ENCODE data around the gene GTF3A. TPM values are rescaled to one million over a fixed set of nuclear protein-coding genes. Genes with fewer than 3 reads are reported as not detected.

The GTF3A gene
- total RNA-seq, 4 donors from 2014 or later, result 43.1 to 195 (median 60.0) TPM

- WGBS, 2 donors (ENCODE audit: low coverage in 1 of 2), result 36 to 38% methylated on average over 8 to 14 of the region's 14 CpGs
- DNase-seq, result peak; percentile 88
- in situ Hi-C loops (cut with MboI; ENCODE audit: low pct_ligation_motif_present in 1 of 4, low pct_unique_long_range_greater_than_20kb in 1 of 4, low sequenced_read_pairs in 3 of 4), result loop anchor here (5.0 to 25.0 kb wide), 6 partner anchors 155 to 605 kb away; partner anchors contain the start of gene URAD (in 3 of the 4)
- no peaks in the 10 kb centered on the region for H3K36me3 ChIP-seq
- TF ChIP-seq EP300 (IDR thresholded peaks at IDR 0.05; ENCODE audit: low read depth), result no peak
- peak; percentile 46 to 80 (median 70) for TF ChIP-seq CTCF (IDR thresholded peaks at IDR 0.05)
- TF ChIP-seq POLR2AphosphoS5 (IDR thresholded peaks at IDR 0.05), result no peak
- TF ChIP-seq POLR2A (IDR thresholded peaks at IDR 0.05), result no peak
- no peak overlapping the region for H3K27ac ChIP-seq
- no peak overlapping the region for H3K4me3 ChIP-seq
- H3K27me3 ChIP-seq, result peaks cover 7% of the 10 kb centered on the region
- H3K9me3 ChIP-seq, result no peaks in the 10 kb centered on the region
- intact Hi-C loops (cut with DNase I; ENCODE audit: low total_unique reads), result loop anchor here (10.0 kb wide), 1 partner anchor 155 kb away; no protein-coding TSS in a partner anchor
- peaks cover 0 to 10% (median 0%) of the 10 kb centered on the region in 4 donors for H3K4me1 ChIP-seq
These were observed 44.5 kb upstream of the GTF3A start for GRCh38 chr13:27379694-27380641.

- no peak for DNase-seq
- intact Hi-C loops (cut with DNase I; ENCODE audit: low total_unique reads) (no loop called here), in situ Hi-C loops (cut with MboI; ENCODE audit: low pct_ligation_motif_present in 1 of 4, low pct_unique_long_range_greater_than_20kb in 1 of 4, low sequenced_read_pairs in 3 of 4) (loop anchor here in 2 of 4 donors (10.0 to 25.0 kb wide), 3 partner anchors 156 to 443 kb away; no protein-coding TSS in a partner anchor)
- TF ChIP-seq POLR2AphosphoS5 (IDR thresholded peaks at IDR 0.05) (no peak), POLR2A (IDR thresholded peaks at IDR 0.05) (no peak), EP300 (IDR thresholded peaks at IDR 0.05; ENCODE audit: low read depth) (no peak), CTCF (IDR thresholded peaks at IDR 0.05) (no peak)
- H3K4me3 ChIP-seq, result no peak overlapping the region
- H3K27ac ChIP-seq, result no peak overlapping the region
- no peaks in the 10 kb centered on the region for H3K36me3 ChIP-seq
- peaks cover 7% of the 10 kb centered on the region for H3K27me3 ChIP-seq
- H3K4me1 ChIP-seq, result peaks cover 0 to 3% (median 0%) of the 10 kb centered on the region in 4 donors
- 67 to 74% methylated on average over 6 to 13 of the region's 17 CpGs for WGBS, 2 donors (ENCODE audit: low coverage in 1 of 2)
- no peaks in the 10 kb centered on the region for H3K9me3 ChIP-seq
These were observed 42.8 kb upstream of the GTF3A start for GRCh38 chr13:27381601-27382000.

- no peak for DNase-seq
- Histone ChIP-seq H3K4me3 (no peak overlapping the region), H3K36me3 (no peaks in the 10 kb centered on the region), H3K27ac (no peak overlapping the region), H3K4me1 (peaks cover 0 to 3% (median 0%) of the 10 kb centered on the region in 4 donors), H3K27me3 (peaks cover 7% of the 10 kb centered on the region), H3K9me3 (no peaks in the 10 kb centered on the region)
- no peak for TF ChIP-seq POLR2AphosphoS5 (IDR thresholded peaks at IDR 0.05)
- TF ChIP-seq CTCF (IDR thresholded peaks at IDR 0.05), result no peak
- TF ChIP-seq POLR2A (IDR thresholded peaks at IDR 0.05), result no peak
- no peak for TF ChIP-seq EP300 (IDR thresholded peaks at IDR 0.05; ENCODE audit: low read depth)
- intact Hi-C loops (cut with DNase I; ENCODE audit: low total_unique reads) (no loop called here), in situ Hi-C loops (cut with MboI; ENCODE audit: low pct_ligation_motif_present in 1 of 4, low pct_unique_long_range_greater_than_20kb in 1 of 4, low sequenced_read_pairs in 3 of 4) (loop anchor here in 2 of 4 donors (10.0 to 25.0 kb wide), 3 partner anchors 154 to 441 kb away; no protein-coding TSS in a partner anchor)
- WGBS, 2 donors (ENCODE audit: low coverage in 1 of 2), result 79 to 89% methylated on average over 15 to 22 of the region's 22 CpGs
These were observed 41.1 kb upstream of the GTF3A start for GRCh38 chr13:27383104-27383921.
